GM19099 (cell line): ENCODE measurements around the gene NLGN1.

Source experiments
- POLR2A ChIP-seq: IDR thresholded peaks from 3 replicates; pipeline ENCODE4 v1.6.1; 2011; ENCODE audit warnings: low read depth; ENCODE audit not compliant: insufficient read length; ENCODE audit errors: extremely low read depth

NLGN1 gene

DNA sequence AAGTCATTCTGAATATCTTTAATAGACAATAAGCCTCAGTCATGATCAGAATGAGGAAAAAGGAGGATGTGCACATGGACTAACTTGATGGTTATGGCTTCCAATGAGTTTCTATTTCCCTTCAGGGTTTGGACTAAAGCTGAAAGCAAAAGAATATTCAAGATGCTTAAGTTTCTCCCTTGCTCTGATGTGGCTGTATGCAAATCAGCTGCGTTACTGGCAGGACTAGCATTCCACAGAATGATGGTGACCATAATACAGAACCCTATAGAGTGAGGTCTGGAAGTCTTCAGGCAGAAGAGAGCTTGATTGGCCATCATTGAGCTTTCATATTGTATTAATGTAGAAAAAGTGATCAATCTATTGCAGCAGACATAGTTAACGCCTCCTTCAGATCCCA is 466.0 kb downstream of the NLGN1 start:
- TF ChIP-seq POLR2A = no peak

DNA sequence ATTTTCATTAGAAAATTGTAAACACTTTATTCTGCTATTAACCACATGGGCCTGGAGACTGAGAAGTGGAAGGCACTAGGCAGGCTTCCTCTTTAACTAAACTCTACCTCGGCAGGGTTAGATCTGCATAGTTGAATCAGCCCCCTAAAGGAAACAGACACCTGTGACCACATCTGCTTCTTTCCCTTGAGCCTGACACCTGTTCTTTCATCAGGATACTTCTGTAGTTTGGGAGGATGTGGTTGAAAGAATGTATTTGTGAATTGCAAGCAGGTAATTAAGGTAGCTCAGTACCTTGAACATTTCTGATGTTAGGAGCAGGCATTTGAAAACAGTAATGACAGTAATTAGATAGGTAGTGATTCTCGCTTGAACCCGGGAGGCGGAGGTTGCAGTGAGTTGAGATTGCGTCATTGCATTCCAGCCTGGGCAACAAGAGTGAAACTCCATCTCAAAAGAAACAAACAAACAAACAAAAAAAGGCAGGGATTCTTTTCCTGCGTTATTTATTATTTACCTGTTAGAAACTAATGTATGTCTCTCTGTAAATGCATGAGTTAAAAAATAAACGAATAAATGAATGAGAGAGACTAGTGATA is 468.5 kb downstream of the NLGN1 start:
- no peak for TF ChIP-seq POLR2A

DNA sequence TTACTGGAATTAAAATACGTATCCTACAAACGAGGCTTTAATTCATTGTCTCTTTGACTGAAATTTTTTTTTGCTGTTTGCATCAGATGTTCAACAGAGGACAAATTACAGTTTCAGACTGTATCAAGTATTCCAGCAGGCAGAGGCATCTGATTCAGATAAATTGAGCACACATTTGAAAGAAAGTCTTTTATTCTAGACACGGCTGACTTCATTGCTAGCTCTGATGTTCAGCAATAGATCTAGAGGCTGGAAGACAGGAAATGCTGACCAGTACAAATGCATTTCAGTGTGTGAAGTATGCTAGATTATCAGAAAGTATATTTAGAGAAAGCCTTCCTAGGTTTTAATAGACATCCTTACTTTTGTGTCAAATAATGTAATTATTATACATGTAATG is 472.2 kb downstream of the NLGN1 start:
- no peak for TF ChIP-seq POLR2A

DNA sequence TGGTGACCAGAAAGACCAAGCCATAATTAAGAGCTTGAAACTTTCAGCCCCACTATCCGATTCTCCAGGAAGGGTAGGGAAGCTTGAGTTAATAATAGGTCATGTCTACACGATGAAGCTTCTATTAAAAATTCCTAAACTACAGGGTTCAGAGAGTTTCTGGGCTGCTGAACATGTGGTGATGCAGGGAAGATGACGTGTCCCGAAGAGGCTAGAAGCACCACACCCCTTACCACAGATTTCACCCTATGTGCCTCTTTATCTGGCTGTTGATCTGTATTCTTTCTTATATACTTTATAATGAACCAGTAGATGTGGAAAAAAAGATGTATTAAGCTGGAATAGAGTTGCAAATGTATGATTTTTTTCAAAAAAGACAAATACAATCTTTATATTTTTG is 473.4 kb downstream of the NLGN1 start:
- no peak for TF ChIP-seq POLR2A

DNA sequence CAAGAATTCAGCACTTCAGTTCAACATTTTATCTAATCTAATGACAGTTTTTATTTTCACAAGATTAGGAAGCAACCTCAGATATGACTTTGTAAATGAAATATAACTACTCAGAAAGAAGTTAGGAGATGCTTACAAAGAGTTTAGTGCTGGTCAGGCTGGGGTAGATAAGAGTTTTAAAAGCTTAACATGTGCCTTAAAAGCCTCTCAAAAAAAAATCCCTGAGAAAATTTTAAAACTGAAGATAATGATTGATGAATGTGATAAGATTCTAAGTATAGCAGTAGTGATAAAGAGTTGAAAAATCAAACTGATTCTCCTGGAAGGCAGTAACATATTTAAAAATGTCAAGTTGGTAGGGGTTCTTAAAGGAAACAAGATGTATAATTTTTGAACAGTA is 478.2 kb downstream of the NLGN1 start:
- no peak for TF ChIP-seq POLR2A

DNA sequence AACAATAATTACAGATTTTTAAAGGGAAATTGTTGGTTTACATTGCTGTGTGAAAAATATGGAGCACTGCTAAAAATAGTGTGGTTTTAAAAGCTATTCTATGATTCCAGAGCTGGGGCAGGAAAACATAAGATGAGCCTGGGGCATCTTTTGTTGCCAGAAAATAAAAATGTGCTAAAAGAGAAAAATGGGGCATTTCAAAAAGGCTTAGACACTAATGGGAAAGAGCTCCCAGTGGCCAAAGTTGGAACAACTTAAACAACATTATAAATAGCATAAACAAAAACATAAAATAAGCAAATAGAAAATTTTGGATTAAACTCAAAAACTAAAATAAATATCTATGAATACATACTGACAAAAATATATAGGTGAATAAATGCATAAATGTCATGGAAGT is 478.9 kb downstream of the NLGN1 start:
- no peak for TF ChIP-seq POLR2A

DNA sequence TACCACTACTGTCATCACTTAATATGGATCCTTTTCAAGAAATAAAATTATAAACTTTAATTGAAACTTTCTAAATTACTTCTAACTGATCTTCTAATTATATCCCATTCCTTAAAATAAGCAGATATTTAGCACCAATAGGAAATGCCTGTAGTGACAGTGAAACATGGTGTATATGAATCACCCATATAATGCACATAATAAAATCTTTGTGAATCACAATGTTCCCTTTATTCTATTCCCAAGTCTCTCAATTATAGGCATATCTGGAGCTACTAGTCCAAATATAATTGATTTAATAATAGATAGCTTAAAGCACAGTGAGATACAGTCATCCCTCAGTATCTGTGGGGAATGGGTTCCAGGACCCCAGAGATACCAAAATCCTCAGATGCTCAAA is 490.3 kb downstream of the NLGN1 start:
- TF ChIP-seq POLR2A = no peak

DNA sequence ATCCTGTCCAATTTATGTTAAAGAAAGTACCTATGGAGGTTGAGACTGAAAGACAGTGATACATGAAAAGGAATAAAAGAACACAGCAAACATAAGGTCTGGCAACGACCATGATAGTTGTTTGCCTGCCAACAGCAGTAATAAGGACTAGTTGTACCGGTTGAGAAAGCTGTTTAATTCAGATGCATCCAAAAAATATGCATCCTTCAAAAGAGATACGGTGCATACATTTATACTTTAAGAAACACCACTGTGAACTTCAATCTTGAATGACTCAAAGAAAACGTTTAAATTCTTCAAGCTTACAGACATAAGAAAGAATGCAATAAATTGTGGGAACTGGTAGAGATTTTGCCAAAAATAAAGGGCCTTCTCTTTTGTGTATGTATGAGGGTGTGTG is 492.1 kb downstream of the NLGN1 start:
- no peak for TF ChIP-seq POLR2A

DNA sequence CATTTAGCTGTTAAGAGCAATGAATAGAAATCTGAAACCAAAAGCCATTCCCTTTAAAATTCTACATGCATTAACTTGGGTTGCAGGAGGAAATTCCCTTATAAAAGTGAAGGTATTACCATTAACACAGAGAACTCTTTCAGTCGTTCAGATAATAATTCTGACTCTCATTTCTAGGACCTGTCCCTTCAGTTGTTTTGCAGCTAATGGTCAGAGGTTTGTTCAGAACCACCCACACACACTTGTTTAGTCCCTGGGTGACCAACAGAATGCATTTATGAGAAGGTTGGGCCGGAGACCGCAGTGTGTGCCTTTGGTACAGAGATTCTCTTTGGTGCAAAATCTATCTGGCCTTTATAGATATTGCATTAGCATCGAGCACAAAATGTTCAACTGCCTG is 492.5 kb downstream of the NLGN1 start:
- no peak for TF ChIP-seq POLR2A

DNA sequence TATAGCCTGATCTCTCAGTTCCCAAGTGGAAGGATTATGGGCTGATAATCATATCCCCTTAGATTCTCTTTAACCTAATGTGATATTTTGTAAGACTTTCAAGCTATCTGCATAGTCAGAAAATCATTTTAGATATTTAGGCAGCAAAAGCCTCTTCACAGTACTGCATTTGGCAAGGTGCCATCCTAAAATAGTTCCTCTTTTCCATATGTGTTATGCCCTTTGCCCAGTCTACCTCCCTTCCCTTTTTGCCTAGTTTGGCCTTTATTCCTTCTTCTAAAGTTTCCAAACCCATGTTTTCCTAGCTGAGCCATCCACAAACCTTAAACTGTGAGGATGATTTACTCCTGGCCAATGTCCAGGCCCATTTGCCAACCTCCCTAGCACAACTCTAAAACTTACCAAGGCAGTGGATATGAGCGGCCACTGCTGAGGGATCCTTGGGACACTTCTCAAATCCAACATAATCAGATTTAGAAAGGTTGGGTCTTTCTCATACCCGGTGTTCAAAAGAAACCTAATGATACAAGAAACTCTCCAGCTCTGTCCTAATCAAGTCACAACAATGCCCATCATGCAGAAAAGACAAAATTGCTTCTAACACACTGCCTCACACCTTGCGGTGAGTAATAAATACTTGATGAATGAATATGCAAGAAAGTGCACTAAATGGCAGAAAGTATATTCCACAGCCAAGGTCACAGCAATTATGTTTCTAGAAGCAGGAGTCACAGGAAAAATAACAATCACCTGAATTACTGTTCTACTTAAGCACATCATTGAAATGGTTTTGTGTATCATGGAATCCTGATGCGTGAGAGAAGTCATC is 493.9 kb downstream of the NLGN1 start:
- TF ChIP-seq POLR2A = no peak

DNA sequence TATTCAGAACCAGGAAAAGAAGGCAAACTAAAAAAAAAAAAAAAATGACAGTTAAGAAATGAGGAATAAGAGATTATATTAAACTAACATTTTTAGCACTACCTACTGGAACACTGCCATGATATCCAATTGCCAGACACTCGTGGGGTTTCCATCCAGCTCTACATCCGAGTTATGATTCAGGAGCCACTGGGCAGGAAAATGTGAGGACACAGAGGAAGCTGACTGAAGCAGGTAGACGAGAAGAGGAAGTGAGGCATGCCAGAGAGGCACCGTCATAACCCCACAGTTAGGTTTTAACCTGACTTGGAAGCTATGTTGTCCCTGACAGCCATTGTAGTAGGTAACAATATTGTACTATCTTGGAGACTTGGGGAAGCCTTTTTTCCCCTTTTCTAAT is 495.0 kb downstream of the NLGN1 start:
- TF ChIP-seq POLR2A = no peak

DNA sequence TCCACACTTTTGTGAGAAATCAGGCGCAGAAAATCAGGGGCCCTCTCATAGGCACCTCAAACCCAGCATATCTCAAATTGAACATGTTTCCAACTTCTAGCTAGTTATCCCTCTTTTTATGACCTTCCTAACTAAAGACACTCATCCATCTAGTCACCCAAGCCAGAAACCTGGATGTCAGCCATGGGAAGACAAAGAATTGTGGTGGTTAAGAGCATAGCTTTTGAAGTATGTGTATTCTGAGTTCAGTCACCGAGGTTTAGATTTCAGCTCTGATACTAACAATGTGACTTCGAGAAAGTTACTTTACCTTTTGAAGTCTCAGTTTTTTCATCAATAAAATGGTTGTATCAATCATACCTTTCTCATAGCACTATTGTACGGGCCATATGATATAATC is 495.5 kb downstream of the NLGN1 start:
- TF ChIP-seq POLR2A = no peak

DNA sequence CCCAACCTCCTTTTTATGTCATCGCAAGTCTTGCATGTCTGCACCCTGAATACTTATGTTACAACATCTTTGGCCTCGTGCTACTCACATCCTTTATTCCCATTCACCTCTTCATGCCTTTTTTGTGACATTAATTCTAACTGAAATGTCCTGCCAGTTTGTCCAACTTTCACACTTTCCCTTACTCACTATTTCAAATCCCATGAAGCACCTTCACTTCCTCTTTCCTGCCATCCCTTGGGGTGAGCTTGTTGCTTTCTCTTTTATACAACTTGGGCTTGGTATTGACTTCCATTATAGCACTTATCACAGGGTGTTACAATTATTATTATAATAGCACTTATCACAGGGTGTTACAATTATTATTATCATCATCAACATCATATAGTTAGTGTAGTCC is 496.3 kb downstream of the NLGN1 start:
- TF ChIP-seq POLR2A = no peak

DNA sequence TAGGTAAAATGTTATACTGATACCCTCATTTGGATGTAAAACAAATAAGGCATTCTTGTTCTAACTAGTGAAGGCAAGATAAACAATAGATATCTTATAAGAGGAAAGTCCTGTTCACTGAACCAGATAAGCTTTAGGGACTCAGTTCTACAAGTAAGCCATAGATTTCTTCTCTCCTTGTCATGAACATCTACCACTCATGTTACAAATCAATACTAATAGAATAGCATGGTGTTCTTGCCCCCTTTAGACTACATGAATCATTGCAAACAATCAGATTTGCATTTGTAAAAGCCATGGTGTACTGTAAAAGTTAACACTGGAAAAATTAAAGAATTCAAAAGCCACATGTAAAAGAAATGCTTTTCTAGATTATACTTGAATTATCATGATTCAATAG is 500.1 kb downstream of the NLGN1 start:
- TF ChIP-seq POLR2A = no peak

DNA sequence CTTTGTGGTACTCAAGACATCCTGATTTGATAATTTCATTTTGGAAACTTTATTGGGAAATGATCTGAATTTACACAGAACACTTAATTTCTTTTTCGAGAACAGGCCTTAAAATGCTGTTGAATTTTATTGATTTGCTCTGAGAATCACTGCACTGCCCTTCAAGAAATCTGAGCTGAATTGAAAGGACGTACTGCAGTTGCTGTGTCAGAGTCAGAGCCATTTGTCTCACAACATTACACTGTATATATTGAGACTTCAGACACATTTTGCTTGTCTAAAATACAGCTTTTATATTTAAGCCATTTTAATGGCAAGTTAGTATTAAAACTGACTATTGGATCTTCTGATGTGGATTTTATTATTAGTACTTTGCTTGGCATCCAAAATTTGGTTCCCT is 504.1 kb downstream of the NLGN1 start:
- TF ChIP-seq POLR2A = no peak

DNA sequence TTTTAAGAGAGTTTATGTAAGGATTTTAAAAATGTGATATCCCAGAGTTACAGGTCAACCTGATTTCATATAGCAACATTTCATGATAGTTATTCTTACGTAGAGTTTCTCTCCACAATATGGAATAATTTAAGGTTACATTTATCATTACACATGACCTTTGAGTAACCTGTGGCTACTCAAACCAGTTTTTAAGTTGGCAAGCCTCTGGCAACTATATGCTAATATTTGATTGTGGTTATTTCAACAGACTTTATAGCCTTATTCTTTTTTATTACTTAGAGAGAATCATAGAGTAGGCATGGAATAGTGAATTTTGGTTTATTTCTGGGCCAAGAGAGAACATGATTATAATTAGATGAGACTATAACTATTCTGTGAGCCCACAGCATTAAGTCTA is 504.9 kb downstream of the NLGN1 start:
- no peak for TF ChIP-seq POLR2A

DNA sequence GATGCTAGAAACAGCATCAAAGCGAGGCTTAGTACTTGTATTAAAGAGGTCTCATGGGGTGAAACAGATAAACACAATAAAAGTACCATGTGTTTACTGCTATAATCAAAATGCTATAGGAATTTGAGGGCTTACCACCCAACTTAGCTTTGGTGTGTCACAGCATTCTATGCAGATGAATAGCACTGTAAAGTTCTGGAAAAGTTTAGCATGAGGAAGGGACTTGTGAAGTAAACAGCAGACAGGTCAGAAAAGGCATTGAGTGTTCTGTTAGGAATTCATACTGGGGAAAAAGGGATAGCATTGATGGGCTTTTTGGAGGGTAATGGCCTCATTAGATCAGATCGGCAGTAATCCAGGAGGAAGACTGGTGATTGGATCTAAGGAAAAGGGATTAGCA is 505.3 kb downstream of the NLGN1 start:
- TF ChIP-seq POLR2A = no peak
